HG03521 (cell line): ENCODE results near the gene DDX47.
A peak's percentile ranks its signal among the peaks of the same experiment; 100 is the strongest.

ENCODE experiments used
- ATAC-seq: cut with Tn5 transposase; IDR thresholded peaks from one replicate; pipeline ENCODE4 v1.9.1; 2021; ENCODE audit warnings: mild to moderate bottlenecking, moderate library complexity; ENCODE audit not compliant: unreplicated experiment

Gene DDX47

DNA sequence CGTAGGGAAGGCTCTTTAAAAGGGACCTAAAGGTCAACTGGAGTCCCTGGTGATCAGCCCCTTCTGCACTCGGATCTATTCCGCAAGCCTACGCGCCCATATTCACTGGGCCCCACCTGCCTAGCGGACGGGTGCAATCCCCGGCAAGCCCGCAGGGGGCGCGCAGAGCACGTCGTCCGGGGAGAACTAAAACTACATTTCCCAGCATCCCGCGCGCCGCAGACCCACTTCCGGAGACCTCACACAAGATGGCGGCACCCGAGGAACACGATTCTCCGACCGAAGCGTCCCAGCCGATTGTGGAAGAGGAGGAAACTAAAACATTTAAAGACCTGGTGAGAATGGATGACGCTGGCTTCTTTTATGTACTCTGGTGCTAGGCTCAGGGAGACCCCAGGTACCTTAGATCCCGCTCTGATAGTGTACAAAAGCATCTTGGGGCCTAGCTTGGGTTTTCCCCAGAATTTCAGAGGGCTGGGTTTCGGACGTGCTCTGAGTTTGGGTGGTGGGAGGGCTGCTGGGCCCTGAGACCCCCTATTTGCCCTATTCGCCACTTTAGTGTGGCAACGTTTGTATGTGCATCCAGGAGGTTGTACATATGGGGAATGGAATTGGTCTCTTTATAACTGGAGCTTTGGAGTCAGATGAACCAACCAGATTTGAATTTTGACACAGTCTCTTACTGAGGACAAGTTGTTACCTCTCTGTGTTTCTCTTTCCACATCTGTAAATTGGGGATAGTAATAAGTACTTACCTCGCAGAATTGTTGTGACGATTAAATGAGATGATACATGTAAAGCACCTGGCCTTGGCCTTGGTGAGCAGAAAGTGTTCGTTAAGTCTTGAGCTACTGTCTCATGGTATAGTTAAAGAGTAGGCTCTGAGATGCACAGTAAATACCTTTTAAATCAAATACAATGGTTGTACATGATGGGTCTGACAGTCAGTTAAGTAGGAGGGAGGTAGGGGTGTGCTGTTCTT is at the start of gene DDX47:
Gene DDX47, plus strand, starts transcription at position 227 of the 982 bp plus-strand sequence. Its CDS starts 22 bp downstream, at position 249.
- peak; percentile 84 for ATAC-seq

DNA sequence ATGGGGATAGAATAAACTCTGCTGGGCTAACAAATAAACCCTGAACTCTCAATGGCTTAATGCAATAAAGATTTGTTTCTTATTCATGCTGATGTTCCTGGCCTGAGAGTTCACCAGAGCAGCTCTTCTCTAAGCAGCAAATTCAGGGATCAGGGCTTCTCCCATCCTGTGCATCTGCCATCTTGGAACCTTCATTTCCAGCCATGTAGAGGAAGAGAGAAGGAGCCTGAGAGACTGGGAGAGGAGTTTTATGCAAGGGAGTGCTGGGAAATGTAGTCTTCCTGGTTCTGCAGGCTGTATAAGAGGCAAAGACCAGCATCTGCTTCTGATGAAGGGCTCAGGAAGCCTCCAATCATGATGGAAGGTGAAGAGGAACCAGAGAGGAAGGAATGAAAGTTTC is 48.3 kb upstream of the DDX47 start:
- no peak for ATAC-seq

DNA sequence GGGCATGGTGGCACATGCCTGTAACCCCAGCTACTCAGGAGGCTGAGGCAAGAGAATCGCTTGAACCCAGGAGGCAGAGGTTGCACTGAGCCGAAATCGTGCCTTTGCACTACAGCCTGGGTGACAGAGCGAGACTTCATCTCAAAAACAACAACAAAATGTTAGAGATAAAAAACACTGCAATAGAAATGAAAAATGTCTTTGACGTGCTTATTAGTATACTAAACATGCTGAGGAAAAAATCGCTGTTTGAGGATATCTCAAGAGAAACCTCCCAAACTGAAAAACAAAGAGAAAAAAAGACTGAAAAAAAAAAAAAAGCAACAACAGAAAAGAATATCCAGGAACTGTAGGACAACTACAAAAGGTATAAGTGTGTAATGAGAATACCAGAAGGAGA is 42.9 kb upstream of the DDX47 start:
- ATAC-seq = no peak

DNA sequence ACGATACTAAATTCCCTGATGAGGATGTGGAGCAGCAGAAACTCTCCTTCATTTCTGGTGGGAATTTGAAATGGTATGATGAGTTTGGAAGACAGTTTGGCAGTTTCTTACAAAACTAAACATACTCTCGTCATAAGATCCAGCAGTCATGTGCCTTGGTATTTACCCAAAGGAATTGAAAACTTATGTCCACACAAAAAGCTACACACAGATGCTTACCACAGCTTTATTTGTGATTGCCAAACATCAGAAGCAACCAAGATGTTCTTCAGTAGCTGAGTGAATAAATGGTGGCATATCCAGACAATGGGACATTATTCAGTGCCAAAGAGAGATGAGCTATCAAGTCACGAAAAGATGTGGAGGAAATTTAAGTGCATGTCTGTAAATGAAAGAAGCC is 38.4 kb upstream of the DDX47 start:
- ATAC-seq = no peak

DNA sequence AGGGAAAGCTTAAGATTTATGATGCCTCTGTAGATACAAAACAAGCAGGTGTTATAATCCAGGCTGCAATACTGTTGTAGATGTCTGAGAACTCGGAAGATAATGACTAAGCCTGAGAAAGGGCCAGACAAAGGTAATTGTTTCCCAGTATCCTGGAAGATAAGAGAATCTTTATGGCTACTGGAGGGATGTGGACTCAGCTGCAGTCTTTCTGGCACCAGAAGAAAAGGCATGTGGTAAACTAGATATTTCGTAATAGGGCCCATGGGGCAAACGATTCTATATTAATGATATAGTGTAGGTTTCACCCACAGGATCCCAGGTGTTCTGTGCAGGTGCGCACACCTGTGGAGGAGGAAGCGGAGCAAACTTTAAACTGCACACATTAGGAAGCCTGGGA is 36.9 kb upstream of the DDX47 start:
- ATAC-seq = no peak

DNA sequence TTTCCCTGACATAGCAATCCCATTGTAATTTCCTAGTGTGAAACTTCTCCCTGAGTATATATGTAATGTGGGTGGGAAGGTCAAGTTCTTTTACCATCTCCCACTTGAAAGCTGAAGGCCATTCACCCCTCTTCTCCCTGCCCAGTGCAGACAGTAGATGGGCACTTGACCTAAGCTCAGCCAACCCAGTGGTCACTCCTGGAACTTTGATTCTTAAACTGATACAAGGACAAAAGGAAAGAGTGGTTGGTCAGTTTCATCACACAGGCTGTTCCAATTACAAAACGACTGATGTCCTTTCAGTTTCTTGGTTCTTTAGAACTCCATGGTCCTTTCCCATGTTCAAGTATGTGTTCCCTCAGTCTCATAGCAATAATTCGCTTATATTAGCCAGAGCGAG is 36.1 kb upstream of the DDX47 start:
- no peak for ATAC-seq

DNA sequence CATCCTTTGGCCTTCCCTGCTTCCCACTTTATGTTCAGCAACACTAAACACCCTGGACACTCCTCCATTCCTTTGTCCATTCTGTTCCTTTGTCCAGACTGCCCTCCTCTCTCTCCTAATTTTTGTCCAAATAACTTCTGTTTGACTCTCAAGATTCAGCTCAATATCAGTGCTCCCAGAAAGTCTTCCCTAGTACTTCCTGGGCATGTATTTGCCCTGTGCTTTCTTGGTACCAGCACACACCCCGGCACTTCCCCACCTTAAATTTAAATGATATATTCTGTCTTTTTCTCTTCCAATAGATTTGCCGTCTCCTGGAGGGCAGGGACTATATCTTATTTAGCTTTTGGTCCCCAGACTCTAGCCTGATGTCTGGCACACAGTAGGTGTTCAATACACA is 34.1 kb upstream of the DDX47 start:
- ATAC-seq = no peak

DNA sequence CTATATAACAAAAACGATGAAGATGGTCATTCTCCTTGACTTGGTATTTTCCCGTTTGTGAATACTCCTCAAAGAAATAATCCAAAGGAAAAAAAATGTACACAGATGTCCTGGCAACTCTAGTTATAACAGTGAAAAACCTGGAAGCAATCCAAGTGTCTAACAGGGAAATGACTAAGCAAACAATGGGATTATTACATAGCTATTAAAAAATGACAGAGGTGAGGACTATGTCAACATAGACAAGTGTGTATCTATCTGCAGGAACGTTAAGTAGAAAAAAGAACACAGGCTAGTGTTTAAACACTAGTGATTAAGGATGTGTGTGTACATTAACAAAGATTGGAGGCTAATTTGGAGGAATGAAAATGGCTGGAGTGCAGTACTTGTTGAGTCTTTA is 33.6 kb upstream of the DDX47 start:
- ATAC-seq = no peak

DNA sequence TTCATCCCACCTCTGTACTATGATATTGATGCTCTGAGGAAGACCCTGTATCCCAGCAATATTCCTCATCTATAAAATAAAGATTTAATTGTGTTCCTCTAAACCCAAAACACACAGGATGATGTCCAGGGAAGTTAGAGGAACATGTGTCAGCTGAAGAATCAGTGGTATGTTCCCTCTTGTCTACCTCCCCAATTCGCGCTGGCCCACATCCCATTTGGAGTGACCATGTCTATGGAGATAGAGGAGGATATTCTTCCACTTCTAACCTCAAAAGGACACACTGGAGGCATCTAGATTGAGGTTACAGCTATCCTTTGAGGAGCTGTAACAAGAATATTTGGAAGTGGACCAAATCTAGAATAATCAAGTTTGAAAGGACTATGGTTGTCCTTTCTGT is 29.0 kb upstream of the DDX47 start:
- no peak for ATAC-seq

DNA sequence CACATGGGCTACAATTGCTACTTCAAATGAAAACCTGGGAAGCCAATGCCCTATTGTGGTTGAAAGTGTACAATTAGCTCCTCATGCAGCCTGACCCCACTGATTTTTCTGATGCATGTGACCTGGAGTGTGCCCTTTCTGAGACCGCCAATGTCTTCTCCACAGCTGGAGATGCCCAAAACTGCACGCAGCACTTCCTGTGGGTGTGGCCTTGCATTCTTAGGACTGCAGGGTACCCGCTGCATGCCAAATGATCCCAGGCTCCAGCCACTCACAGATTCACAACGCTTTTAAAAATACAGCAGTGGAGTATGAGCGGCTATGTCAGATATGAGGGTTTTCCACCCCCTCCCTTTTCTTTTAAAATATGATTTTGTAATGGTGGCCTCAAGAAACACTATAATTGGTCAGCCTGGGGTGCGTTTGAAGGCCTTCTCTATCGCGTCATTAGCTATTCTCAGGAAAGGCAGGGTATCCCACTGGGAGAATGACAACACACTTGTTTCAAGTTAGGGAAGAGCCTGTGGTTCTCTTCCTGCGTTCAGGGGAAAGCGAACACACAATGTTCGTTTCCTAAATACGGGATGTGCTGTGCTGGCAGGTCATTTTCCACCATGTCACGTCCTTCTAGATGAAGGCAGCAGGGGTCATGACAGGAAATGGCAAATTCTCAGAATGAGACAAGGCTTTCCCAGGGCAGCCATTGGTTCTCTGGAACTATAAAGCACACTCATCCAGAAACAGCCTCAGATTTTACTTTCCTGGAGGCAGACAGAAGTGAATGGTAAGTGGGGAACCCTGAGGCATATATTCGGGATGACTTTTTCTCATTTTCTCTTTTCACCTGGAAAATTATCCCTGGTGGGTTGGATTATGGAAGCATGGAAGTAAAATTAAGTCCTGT is 28.0 kb upstream of the DDX47 start, which contains the start of gene APOLD1:
Gene APOLD1, plus strand, starts transcription at position 749 of the 904 bp plus-strand sequence. Its CDS starts 33 bp downstream, at position 782.
- no peak for ATAC-seq

DNA sequence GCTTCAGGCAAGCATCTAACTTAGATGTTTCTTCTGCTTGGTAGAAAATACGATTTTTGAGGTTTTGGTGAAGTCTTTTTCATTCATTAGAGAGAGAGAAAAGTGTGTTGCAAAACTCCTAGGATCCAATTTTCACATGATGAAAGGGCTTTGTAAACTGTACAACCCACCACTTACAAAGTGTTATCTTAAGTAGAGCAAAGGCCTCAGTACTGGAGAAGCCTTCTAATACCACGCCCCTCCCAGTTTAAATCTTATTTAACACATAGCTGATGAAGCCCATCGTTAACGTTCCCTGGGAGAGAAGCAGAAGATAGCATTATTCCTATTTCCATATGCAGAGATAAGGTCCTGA is 26.8 kb upstream of the DDX47 start:
- ATAC-seq = peak; percentile 4

DNA sequence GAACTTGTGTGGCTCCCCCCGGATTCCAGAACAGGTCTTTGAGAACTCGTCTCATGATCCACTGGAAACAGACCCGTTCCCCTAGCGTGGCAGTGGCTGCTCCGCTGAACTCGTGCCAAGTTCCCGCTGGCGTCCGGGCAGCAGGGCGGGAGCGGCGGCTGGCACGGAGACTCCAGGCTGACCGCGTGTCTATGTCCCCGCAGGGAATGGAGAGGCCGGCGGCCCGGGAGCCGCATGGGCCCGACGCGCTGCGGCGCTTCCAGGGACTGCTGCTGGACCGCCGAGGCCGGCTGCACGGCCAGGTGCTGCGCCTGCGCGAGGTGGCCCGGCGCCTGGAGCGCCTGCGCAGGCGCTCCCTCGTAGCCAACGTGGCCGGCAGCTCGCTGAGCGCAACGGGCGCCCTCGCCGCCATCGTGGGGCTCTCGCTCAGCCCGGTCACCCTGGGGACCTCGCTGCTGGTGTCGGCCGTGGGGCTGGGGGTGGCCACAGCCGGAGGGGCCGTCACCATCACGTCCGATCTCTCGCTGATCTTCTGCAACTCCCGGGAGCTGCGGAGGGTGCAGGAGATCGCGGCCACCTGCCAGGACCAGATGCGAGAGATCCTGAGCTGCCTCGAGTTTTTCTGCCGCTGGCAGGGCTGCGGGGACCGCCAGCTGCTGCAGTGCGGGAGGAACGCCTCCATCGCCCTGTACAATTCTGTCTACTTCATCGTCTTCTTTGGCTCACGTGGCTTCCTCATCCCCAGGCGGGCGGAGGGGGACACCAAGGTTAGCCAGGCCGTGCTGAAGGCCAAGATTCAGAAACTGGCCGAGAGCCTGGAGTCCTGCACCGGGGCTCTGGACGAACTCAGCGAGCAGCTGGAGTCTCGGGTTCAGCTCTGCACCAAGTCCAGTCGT is 26.2 kb upstream of the DDX47 start:
- peak; percentile 68 for ATAC-seq

DNA sequence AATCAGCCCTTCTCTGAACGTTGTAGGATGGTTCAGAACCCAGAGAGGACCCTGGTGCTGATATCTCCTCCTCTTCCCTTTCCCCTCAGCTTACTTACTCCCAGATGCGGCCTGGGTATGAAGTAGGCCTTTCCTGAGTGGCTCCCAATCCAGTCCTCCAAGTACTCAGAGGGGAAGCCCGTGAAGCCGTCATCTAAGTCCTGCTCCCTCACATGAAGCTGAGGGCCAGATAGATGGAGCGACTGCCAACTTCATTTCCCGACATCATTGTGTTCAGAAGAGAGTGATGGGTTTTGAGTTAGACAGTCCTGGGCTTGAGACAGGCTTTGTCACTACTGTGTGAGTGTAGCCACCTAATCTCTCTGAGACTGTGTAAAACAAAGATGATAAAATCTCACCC is 25.0 kb upstream of the DDX47 start:
- ATAC-seq = no peak

DNA sequence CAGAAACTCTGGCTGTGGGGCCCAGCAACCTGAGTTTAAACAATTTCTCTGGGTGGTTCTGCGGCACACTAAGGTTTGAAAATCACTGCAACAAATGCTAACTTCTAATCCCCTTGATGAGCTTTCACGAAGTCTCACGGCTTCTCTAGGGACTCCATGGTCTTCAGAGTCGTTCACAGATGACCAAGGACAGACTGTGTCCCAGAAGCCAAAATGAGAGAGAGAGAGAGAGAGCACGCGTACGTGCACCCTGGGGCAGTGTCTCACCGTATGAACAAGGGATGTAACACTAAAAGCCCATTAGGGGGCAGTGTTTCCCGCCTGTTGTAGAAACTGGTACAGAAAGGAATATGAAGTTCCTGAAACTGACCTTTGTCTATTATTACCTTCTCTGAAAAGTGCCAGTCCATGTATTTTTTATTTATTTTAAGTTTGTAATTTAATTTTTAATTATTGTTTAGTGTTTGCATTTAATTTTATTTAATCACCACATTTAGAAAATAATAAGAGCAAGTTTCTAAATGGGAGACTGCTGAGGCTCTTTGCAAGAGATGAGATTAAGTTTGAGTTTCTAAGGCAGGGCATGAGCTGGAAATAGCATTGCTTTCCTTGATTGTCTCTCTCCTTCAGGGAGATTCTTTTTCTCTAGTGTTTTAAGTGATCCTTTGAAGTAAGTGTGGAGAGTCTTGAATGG is 24.3 kb upstream of the DDX47 start:
- peak; percentile 42 for ATAC-seq

DNA sequence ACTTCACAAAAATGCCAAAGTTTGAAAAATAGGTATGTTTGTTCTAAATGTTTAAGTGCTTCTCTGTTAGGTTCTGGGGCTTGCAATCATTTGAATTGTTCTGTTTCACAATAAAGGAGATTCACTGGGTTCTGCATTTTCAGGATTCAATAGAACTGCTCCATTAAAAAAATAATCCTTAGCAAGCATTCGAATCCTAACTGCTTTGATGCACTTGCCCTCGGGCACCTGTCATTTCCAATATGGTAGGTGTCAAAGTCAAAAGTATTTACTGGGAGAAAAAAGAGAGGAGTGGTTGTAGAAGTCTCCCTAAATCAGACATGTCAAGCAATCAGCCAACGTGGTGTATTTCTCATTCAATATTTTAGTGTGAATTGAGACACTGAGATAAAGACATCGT is 22.2 kb upstream of the DDX47 start:
- no peak for ATAC-seq

DNA sequence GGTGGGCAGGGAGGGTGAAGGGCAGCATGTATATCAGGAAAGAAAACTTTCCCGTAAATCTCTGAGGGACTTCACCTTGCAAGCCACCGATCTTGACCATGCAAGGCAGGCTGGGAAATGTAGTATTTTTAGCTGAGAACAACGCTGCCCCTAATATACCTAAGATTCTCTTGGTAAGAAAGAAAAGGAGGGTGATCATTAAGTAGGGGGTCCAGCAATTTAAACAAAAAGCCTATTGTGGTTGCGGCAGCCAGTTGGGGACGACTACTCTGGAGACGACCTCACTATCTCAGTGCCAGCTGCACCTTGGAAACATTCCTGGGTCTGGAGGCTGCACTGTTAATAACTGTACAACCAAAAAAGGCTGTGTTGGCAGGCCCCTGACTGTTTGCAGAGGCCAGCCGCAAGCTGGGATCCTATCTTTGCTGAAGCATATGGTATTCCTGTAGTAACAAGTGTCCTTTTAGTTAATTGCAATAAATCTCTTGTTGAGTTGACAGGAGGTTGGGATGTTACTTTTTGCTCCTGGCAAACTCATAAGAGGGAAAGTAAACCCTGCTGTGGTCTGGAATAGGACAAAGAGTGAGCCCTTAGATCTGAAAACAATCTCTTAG is 21.3 kb upstream of the DDX47 start:
- no peak for ATAC-seq

DNA sequence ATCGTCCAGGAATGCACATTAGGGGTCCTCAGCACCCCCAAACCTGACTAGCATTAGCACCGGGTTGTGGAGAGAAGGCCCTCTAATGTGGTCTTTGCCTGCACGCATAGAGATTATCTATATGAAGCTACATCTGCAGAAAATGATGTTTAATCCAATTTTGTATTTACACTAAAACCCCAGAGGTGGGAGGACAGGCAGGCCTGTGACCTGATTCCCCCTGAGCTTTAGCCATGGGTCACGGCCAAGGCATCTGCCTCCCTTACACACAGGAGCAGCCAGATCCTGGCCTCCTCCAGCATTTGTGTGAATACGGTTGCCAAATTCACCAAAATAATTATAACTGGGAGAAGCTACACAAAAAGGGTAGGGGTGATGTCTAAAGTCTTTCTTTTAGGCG is 20.7 kb upstream of the DDX47 start:
- no peak for ATAC-seq

DNA sequence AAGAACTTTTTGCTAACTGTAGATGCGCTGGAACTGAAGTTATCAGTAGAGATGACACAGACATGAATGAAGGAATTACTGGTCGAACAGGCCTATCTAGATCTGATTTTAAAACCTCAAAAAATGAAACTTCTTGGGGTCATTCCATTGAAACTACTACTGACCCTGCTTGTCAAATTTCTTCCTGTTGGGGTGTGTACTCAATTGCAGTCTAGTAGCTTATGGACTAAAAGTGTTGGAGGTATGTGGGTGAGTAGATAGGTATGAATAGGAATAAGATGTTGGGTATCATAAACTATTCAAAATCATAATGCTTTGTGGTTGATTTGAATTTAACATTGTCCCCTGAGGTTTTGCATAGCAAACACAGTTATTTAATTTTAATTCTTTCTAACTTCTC is 18.5 kb upstream of the DDX47 start:
- ATAC-seq = no peak

DNA sequence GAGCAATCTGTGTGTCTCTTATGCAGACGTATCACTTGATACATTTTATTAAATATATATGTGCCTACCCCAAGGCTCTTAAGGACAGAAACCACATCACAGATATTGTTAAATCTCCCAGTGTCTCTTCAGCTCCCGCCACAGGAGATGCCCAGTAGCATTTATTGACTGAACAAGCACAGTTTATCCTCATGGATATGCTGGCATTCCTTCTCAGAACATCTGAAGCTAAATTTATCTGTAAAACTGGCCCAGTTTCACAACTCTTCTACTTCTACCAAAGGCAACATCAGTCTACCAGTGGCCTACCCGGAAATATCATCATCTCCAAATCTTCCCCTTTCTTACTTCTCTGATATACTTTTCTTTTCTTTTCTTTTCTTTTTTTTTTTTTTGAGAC is 17.0 kb upstream of the DDX47 start:
- ATAC-seq = no peak
